Measurements from ENCODE around the gene CABLES1. TPM values are rescaled to one million over a fixed set of nuclear protein-coding genes. Genes with fewer than 3 reads are reported as not detected.

CABLES1 gene
- total RNA-seq, 1 donor from 2014 or later, result 2.8 TPM

DNA sequence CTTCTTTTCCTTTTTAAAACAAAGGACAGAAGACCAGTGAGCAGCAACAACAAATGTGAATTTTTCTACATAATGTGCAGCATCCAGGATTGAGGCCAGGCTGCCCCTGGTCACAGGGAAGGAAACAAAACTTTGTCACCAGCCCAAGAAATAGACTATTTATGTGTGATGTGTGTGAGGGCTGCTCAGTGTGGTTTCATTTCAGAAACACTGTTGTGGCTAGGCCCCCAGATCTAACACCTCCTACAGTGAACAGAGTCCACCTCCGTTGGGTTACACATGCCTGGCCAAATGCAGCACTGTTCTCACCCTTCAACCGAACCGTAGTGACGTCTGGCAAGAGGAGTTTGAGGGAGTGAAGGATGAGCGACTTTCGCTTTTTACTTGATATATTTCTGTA, 171.5 kb downstream of the CABLES1 start:
- DNase-seq, result no peak

DNA sequence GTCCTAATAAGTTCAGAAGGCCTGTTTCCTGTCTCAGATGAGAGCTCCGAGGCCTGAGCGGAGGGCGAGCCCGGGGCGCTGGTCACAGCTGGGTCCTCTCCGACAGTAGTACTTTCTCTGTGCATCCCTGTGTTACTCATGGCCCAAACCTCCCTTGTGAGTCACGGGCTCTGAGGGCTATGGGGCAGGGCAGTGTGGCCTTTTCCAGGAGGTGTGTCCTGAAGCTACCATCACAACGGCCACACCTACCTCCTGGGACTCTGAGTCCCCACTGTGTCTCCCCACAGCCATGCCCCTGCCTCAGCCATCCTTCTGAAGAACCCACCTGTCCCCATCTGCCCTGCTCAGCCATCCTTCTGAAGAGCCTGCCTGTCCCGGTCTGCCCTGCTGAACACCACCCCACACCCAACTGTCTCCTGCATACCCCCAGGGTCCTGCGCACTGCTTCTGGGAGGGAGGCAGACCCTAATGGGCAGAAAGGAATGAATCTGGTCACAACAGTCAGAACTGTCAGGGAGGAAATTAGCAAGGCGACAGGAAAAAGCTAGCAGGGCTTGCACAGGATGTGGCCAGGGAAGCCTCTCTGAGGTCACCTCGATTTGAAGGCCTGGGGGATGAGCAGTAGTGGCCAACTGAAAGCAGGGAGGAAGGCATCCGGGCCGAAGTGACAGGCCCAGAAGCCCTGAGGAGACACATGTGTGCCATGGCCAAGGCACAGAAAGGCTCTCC, 172.4 kb downstream of the CABLES1 start:
- DNase-seq, result no peak

Other genes starting within 250 kb of the CABLES1 start
- 22.3 TPM for gene RBBP8, start 202.2 kb upstream of the CABLES1 start, total RNA-seq